ENCODE results near the gene MGAT5B.

GRCh38 chr17:76906463-76906862, 38.3 kb downstream of the MGAT5B start:
- TF ChIP-seq EZH2 (IDR thresholded peaks at IDR 0.05; ENCODE audit: insufficient read depth, poor library complexity, severe bottlenecking), result no peak
- no peak for TF ChIP-seq EZH2phosphoT487 (IDR thresholded peaks at IDR 0.05; ENCODE audit: insufficient read depth, low read depth)
